SK-MEL-5 (cell line): ENCODE measurements around the gene ATP5F1E. TPM values are rescaled to one million over a fixed set of nuclear protein-coding genes. Genes with fewer than 3 reads are reported as not detected.

ENCODE experiments used
- DNase-seq: peaks from one replicate; pipeline ENCODE4 v3.0.0-alpha.2; 2016; ENCODE audit warnings: low read depth, low spot score
- in situ Hi-C: cut with HindIII; loops from 2 replicates; pipeline ENCODE4 v1.10.0; 2016; ENCODE audit warnings: low sequenced_read_pairs, high pct_unique_total_duplicates, low pct_unique_long_range_greater_than_20kb
- polyA plus RNA-seq, 2 experiments: library from polyadenylated mRNA; depleted of rRNA; stranded (reverse); fragments of >200 nt; gene quantifications; 2 replicates each; pipeline ENCODE4 v1.2.3, GENCODE V29; 2015
- total RNA-seq: library from RNA; depleted of rRNA; stranded (reverse); fragments of >200 nt; shearing (Covaris generic); gene quantifications from 2 replicates; pipeline ENCODE4 v1.2.3, GENCODE V29; 2014; rRNA removed

Gene ATP5F1E
- 96.6 and 107 TPM in 2 replicates for total RNA-seq
- 40.4 and 52.9 TPM in 2 replicates for polyA plus RNA-seq (2015; cell fraction: cytosol; rRNA removed)
- 41.8 and 51.7 TPM in 2 replicates for polyA plus RNA-seq (2015; cell fraction: nucleus; rRNA removed)

DNA sequence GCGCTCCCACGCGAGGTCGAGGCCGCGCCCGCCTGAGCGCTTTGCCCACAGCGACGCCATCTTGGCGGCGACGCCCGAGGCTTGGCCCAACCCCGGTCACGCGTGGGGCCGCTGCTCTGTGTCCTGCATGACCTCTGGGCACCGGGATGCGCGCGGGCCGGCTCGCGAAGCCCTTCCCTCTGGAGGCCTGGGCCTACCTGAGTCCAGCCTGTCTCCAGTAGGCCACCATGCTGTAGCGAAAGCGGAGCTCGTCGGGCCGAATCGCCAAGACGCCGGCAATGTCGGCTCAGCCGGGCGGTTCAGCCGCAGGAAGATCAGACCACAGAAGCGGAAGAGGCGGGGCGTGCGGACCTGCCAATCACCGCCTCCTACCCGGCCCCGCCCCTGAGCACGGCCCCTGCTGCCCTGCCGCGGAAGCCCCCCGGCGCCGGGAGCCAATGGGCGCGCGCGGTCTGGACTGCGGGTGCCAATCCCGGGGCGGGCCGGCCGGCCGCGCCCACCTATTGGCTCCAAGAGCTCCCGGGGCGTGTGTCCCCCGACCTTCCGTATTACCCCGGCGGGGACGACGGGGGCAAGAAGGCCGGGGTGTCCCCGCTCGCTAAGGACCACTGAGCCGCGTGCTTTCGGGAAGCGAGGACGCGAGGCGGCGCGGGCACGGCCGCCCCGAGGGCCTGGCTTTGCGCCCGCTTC is at the start of gene ATP5F1E:
Gene ATP5F1E (minus strand): TSS at position 313 of the 690 bp plus-strand sequence. CDS start 84 bp downstream, at position 229.
- in situ Hi-C loops, result no loop called here
- peak; percentile 95 for DNase-seq

DNA sequence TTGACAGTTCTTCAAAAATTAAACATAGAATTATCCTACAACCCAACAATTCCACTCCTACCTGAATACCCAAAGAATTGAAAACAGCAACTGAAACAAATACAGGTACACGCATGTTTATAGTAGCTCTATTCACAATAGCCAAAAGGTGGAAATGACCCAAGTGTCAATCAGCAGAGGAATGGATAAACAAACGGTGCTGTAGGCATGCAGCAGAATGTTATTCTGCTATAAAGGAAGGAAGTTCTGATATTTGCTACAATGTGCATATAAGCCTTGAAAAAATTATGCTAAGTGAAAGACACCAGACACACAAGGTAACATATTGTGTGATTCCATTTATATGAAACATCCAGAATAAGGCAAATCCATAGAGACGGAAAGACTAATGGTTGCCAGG is 48.9 kb upstream of the ATP5F1E start:
- in situ Hi-C loops, result no loop called here
- no peak for DNase-seq

DNA sequence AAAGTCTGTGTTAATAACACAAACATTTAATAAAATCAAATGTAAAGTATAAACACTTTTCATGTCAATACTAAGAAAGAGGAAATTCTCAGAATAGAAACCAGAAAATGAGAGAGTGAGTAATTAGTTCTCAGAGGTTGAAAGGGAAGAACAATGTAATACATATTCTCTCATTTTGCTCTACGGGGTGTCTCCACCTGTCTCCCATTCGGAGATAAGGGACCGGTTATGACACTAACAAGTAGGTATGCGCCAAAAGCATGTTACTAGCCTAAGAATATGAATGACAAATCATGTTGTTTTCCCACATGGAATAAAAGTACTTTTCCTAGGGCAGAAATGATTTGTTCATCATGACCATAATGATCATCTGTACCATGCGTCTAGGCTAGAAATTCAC is 46.1 kb upstream of the ATP5F1E start:
- in situ Hi-C loops, result no loop called here

DNA sequence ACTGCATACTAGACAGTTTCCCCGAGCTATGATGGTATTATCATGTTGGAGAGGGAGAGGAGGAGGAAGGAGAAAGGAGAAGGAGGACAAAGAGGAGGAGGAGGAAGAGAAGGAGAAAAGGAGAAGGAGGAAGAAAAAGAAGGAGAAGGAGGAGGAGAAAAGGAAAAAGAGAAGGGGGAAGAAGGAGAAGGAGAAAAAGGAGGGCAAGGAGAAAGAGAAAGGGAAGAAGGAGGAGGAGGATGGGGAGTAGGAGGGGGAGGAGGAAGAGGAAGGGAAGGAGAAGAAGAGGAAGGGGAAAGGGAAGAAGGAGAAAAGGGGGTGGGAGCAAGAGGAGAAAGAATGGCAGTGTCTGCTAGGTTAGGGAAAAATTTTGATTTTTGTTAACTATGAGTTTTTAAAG is 45.6 kb upstream of the ATP5F1E start:
- in situ Hi-C loops, result no loop called here
- no peak for DNase-seq

More for the DNA sequence above, 46.1 kb upstream of the ATP5F1E start:
- no peak for DNase-seq

DNA sequence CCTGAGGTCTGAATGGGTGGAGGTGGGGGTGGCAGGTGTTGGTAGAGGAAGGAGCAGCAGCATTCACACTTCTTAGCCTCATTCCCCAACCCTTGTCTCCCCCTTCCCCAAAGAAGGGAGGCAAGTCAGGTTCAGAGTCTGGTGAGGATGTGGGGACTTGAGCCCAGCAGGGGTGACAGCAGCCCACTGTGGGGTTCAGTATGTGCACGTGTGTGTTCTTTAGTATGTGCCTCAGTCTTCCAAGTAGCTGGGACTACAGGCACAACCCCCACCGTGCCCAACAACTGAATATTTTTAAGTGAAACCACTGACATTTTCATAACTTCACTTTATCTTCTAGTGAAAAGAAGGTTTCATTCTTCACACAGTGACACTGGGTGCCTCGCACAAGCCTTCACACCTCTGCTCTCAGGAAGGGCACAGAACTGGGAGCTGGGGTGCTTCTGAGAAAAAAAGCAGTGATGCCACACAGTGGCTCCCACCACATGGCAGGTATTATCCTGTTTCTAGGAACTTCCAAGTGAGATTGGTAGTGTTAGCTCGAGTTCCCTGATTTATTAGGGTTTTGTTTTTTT is 43.9 kb upstream of the ATP5F1E start:
- no peak for DNase-seq
- in situ Hi-C loops, result no loop called here

DNA sequence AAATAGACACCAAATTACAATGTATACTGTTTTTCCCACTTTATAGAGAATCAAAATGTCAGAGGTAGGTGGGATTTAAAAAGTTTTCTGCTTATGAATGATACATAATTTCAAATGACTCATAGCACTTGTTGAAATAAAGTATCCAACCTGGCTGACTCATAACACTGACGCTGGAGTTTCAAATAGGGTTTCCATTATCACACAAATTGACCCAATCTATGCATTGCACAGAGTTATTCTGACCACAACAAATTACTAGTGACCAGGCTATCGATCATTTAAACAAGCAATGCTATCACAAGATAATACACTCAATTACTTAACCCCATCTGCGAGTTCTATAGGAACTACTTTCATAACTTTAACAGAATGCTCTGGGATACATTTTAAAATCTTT is 42.3 kb upstream of the ATP5F1E start:
- DNase-seq, result no peak
- in situ Hi-C loops, result no loop called here

DNA sequence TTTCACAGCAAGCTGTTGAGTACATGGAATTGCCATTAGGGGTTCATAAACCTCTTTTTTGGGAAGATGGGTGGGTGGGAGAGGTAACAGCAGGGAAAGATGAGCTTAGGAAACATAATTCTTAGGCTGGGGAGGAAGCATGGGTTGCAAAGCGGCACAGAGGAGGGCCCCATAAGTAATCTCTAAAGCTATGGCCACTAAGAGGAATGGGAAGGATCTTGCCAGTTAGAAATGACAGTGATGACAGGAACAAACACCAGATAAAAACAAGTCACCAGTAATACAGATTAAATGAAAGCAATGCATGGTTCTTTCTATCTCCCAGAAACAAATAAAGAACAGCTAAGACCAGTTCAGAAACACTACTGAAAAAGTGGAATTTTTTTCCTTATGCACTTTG is 41.4 kb upstream of the ATP5F1E start:
- in situ Hi-C loops, result no loop called here
- no peak for DNase-seq

DNA sequence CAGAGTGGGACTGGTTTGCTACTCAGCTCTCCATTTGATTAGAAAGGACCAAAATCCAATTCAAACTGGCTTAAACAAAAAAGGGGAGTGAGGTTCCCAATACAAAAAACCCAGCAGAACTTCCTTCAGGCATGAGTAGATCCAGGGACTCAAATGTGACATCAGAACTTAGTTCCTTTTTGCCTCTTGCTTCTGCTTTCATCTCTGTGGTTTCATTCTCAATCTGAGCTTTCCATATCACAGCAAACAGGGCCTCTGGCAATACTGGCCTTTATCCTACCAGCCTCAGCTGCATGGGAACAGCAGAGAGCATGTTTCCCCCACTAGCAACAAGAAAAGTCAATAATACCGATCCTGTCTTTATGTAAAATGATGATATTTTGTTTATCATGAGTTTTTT is 39.1 kb upstream of the ATP5F1E start:
- in situ Hi-C loops, result no loop called here
- DNase-seq, result no peak

DNA sequence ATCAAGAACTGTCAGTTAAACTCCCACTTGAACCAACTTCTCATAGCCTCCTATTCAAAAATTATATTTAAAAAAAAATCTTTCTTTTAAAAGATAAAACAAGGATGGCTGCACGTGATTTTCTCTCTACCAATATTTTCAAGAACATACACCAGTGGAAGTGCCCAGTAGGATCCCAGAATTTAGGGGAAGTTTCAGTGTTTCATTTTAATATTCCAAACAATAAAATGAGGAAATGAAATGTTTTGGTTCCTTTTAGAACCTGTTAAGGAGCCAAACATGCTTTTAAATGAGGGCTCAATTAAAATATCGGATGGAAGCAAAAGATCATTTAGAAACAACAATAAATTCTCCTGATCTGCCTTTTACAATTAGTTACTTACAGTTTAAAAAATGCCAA is 36.9 kb upstream of the ATP5F1E start:
- DNase-seq, result no peak
- in situ Hi-C loops, result no loop called here

DNA sequence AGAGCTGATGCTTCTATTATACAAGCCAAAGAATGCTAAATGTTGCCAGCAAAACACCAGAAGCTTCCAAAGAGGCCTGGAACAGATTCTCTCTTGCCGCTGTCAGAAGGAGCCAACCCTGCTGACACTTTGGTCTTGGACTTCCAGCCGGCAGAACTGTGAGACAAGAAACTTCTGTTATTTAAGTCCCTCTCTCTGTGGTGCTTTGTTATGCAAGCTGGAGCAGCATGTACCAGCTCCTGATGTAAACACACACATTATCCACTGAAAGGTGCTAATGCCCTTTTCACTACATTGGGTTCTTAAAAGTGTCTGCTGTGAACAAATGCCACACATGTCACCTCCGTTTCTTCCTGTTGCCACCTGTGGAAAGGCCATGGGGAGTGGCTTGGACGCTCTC is 36.4 kb upstream of the ATP5F1E start:
- in situ Hi-C loops, result no loop called here

DNA sequence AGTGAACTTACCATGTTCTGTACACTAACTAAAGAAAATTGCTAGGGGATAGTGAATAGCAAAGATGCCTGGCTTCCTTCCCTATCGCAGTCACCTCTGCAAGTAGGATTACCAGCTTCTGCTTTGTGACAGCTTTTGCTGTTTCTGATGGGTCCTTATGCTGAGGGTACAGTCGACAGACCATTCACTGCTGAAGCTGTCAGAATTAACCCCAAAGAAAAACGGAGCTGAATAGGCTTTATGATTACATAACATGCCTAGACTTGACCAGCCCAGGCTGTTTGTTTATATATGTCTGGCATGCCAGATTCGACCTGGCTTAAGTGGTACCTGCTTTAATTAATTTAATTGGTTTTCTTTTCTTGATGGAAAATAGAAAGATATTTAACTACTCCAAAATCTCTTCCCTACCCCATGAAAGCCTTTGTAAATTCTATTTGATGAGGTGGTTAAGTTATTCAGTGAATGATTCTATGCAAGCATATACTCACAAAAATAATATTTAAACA is 32.1 kb upstream of the ATP5F1E start:
- in situ Hi-C loops, result no loop called here
- no peak for DNase-seq

More for the DNA sequence above, 36.4 kb upstream of the ATP5F1E start:
- DNase-seq, result no peak

DNA sequence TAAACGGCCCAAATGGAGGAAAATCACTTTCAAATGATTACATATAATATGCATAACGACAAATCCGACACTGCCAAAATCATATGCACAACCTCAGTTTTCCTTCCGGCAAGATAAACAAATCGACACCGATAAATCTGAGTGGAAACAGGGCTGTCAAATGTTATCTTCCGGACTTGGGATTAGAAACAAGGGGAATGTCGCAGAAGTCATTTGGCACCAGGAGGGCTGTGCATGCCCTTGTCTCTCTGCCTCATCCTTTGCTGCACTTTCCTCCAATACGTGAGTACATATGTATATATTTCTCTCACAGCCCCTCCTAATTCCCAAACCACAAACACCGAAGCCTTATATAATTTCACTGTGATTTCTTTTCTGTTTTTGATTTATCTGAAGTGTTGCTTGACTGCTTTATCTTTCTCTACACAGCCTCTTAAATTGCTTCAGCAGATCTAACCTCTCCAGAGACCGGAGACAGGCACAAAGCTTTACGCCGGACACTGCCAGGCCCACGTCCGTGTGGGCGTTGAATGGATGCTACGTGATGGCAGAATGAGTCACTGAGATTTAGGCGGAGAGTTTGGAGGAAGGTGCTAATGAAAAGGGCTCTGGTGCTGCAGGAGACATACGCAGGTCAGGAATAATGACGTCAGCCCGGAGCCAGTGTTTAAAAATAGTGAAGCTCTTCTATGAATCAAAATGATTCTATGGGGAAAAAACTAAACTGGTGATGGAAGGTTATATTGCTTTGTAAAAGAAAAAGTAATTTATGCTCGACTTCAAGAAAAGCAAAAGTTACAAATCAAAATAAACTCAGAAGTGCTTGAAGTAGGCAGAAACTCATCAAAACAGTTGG is 31.5 kb upstream of the ATP5F1E start:
- peak; percentile 82 for DNase-seq
- in situ Hi-C loops, result no loop called here

DNA sequence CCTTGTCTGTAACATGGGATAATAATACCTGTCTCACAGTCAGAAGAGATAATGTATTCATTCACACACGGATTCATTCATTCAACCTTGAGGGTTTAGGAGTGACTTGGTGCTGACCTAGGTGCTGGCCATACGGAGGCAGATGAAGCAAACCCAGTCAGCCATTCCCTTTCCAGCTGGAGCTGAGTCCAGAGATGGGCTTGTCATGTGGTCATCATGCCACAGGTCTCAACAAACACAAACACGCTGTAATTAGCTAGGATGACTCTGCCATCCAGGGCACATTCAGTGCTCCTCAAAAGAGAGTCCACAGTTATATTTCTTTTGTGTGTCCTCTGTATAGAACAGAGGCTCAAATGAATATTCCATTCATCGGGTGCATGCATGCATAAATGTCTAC is 29.9 kb upstream of the ATP5F1E start:
- in situ Hi-C loops, result no loop called here
- DNase-seq, result no peak

DNA sequence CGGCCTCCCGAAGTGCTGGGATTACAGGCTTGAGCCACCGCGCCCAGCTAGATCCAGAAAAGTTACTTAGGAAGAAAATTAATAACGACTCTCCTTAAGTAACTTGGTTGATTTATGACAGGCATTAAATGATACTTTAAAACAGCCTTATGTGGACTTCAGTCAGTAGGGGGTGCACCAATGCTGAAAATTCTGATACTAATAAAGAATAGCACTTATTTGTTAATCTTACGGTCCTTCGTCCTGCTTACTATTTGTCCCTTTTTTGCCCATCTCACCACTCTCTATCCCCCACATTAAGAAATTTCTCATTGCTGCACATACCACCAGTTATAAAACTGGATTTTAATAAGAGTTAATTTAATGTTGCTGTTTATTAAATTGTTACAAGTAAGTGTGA is 23.2 kb upstream of the ATP5F1E start:
- DNase-seq, result peak; percentile 47
- in situ Hi-C loops, result no loop called here

DNA sequence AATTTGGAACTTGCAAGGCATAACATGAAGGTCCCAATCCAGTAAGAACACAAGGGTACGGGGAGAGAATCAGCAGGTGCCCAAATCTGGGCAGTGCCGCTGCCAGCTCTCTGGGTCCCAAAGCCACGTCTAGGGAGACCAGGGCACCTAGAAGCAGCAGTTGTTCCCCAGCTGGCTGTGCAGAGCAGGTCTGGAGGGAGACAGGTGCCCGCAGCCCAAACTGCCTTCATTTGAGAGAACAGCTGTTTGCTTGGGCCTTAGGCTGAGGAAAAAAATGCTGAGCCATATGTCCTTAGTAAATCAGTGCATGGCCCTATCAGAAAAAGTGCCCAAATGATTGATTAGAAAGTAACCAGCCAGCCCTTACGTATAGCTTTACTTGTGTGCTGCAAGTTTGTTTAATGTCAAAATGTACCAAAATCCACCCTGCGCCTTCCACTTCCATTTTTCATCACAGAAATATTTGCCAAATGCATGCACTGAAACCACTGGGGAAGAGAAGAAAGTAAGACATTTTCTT is 19.6 kb upstream of the ATP5F1E start:
- DNase-seq, result no peak
- in situ Hi-C loops, result no loop called here

DNA sequence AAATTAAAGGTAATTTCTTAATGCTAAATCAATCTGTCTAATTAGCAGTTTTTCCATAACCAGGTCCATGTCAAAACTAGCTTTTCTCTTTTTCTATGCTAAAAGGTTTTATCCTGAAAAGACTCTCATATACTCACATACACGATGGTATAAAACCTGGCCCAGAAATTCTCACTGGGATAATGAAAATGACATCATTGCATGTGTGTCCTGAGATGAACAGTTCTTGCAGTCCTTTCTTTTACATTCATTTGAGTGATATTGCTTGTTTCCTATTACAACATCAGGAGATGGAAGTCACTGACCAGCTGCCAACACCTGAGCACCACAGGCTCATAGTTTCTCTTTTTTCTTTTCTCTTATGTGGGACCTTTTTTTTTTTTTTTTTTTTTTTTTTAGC is 18.3 kb upstream of the ATP5F1E start:
- DNase-seq, result no peak
- in situ Hi-C loops, result no loop called here

DNA sequence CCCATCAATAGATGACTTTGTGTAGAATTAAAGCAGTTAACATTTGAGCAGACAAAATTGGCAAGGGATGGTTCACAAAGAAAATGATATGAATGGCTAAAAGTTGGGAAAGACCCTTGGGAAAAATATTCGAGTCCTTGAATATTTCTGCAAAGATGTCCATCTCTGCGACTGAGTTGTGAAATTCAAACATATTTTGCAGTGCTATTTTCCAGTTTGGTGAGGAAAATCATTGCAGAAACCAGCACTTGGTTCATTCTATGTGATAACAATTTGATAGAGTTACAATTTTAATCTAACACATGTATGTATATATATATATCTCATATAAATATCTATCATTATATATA is 16.5 kb upstream of the ATP5F1E start:
- no peak for DNase-seq
- in situ Hi-C loops, result no loop called here
